GM21515 (cell line): ENCODE results near the gene RAP1GDS1.
"Not testable (repeated sequence)": the region's sequence is repeated elsewhere in the genome, so short reads cannot be mapped to it uniquely, and the experiment has no call there.

Experiments
- ATAC-seq: cut with Tn5 transposase; IDR thresholded peaks from one replicate; pipeline ENCODE4 v1.9.1; 2021; ENCODE audit not compliant: unreplicated experiment

RAP1GDS1 gene

DNA sequence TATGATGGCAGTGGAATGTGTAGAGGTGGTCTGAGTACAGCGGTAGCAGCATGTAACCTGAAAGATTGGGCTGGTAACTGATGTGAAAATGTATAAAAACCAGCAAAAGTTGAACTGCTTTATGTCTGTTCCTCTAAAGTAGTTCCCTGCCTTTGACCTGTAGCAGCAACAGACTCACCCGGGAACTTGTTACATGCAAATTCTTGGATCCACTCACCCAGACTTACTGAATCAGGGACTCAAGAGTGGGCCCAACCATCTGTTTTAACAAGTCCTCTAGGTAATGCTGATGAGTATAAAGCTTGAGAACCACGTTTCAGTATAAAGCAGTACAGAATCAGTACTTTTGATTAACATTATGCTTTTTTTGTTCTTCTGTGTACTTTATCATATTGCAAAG lies 84.7 kb downstream of the RAP1GDS1 start:
- ATAC-seq: no peak

GRCh38 chr4:98352396-98352795 lies 91.2 kb downstream of the RAP1GDS1 start:
- ATAC-seq: no peak

GRCh38 chr4:98352940-98353339 lies 91.8 kb downstream of the RAP1GDS1 start:
- no peak for ATAC-seq

DNA sequence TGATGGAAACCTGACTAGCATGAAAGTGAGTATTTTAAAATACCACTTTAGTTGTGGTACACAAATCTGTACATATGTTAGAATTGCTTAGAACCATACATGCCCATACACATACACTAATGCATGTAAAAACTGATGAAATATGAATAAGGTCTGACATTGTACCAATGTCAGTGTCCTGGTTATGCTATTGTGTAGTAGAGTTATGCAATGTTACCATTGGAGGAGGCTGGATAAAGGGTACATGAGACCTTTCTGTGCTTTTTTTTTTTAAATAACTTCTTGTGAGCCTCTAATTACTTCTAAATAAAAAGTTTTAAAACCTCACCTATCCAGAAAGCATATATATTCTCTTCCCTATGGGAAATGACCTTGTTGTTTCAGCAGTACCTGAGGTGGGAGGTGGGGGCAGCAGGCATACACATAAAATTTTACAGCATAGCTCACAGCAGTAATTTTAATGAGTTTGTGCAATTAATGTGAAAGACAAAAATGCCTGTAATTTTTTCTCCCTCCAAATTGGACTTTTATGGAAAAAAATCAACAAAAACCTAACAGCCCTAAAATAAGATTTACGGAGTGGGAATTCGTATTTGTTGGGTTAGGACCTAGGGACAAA lies 97.6 kb downstream of the RAP1GDS1 start:
- no peak for ATAC-seq

GRCh38 chr4:98359646-98360045 lies 98.5 kb downstream of the RAP1GDS1 start:
- no peak for ATAC-seq

DNA sequence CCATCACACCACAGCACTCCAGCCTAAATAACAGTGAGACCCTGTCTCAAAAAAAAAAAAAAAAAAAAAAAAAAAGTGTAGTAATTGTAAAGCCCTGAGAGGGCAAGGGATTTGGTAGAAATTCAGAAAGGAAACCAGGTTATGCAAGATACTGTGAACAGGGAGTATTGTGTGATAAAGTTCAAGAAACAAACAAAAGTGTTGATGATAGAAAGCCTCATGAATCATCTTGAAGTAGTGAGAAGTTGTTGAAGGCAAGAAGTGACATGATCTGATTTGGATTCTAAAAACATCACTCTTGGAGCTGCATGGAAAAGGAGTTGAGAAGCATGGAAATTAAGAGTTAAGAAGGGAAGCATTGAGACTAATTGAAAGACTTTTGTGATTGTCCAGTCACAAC lies 102.2 kb downstream of the RAP1GDS1 start:
- ATAC-seq: no peak

DNA sequence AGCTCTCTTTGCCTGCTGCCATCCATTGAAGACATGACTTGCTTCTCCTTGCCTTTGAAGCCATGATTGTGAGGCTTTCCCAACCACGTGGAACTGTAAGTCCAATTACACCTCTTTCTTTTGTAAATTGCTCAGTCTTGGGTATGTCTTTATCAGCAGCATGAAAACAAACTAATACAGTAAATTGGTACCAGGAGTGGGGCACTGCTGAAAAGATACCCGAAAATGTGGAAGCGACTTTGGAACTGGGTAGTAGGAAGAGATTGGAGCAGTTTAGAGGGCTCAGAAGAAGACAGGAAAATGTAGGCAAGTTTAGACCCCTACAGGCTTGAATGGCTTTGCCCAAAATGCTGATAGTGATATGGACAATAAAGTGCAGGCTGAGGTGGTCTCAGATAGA lies 105.1 kb downstream of the RAP1GDS1 start:
- not testable (repeated sequence) for ATAC-seq

DNA sequence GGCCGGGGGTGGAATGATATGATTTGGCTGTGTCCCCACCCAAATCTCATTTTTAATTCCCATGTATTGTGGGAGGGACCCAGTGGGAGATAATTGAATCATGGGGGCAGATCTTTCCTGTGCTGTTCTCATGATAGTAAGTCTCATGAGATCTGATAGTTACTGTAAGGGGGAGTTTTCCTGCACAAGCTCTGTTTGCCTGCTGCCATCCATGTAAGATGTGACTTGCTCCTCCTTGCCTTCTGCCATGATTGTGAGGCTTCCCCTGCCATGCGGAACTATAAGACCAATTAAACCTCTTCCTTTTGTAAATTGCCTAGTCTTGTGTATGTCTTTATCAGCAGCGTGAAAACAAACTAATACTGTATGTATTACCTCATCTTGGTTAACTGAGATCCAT lies 106.8 kb downstream of the RAP1GDS1 start:
- not testable (repeated sequence) for ATAC-seq

DNA sequence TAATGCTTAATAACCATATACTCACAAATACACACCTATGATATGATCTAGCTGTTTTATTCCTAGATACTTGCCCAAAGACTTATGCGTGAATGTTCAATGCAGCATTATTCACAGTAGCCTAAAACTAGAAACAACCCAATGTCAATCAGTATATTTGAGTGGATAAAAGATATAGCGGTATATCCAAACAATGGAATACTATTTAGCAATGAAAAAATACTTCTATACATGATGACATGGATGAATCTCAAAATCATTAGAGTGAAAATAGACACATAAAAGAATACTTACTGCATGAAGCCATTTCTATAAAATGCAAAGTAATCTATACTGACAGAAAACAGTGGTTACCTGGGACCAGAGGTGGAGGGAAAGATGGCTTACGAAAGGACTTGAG lies 108.1 kb downstream of the RAP1GDS1 start:
- ATAC-seq: no peak

- no peak for ATAC-seq
Measured at GRCh38 chr4:98374643-98375042, 113.5 kb downstream of the RAP1GDS1 start.

- no peak for ATAC-seq
Measured at GRCh38 chr4:98377559-98377958, 116.4 kb downstream of the RAP1GDS1 start.

DNA sequence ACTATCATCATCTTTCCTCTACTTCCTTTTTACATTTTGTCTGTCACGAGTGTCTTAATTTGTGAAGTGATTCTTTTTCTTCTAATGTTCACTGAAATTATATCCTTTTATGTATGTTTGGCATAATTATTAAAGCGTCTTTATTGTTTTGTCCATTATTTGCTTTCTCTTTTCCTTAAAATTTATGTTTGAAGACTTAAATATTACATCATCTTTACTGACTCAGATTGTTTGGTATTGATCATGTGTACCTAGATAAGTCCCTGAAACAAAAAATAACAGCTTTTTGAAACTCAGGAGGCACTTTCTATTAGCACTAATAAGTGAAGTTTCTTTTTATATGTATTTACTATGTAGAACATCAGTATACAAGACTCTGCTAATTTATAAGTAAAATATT lies 120.1 kb downstream of the RAP1GDS1 start:
- no peak for ATAC-seq

- no peak for ATAC-seq
Measured at GRCh38 chr4:98383431-98384106, 122.4 kb downstream of the RAP1GDS1 start.

DNA sequence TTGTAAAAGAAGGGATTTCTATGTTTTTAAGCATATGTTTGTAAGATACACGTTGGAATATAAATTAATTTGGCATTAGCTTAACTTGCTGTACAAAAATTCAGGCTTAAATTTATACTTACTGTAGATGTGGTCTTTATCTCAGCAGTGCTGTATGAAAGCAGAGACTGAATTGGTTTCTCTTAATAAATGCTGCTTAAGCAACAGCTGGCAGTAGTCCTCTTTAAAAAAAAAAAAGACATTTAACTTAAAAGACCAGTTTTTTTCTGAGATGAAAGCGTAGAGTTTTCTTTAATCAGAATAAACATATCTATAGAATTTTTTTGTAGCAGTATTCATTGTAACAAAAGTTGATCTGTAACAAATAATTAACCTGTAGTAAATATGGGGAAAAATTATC lies 124.6 kb downstream of the RAP1GDS1 start:
- ATAC-seq: no peak

DNA sequence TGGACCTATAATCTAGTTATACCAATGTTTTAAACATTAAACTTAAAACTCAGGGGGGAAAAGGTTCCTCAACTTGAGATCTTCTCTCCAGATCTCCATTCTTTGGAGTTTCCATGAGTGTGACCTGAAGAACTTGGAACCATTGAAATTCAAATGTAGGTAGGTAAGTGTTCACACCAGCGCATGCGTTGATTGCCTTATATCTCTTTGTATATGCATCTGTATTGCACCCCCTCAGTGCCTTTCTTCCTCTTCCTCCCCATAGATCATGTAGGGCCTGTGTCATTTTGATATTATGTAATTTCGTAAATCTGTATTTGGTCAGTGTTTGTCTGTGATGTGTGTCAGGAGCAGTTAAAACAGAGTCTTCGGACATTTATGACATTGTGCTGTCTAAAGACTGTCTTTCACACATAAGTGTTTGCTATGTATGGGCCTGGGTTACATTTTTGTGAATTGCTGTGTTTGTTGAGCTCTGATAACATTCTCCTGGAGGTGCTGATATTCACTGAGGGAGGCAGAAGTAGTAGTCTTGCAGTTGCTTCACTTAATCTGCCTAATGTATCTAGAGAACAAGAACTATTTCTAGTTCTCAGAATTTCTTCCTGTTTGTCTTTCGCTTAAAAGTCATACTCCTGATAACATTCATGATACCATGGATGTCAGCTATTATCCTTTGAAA lies 126.3 kb downstream of the RAP1GDS1 start:
- no peak for ATAC-seq

DNA sequence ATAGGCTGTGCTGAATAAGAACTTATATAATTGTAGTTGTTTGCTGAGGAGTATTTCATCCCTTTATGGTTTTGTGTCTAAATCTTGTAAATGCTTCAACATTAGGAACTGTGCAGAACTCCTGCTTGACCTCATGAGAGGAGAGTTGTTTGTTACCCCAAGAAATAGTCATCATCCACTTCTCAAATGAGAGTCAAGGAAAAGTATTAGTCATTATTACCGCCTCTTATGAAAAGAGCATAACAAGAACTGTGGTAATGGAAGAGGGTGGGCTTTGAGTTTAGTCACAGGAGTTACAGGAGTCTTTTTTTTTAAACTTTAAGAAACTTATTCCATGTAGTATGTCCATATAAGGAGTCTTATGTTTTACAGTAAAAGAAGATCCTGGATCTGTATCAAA lies 132.9 kb downstream of the RAP1GDS1 start:
- ATAC-seq: no peak

DNA sequence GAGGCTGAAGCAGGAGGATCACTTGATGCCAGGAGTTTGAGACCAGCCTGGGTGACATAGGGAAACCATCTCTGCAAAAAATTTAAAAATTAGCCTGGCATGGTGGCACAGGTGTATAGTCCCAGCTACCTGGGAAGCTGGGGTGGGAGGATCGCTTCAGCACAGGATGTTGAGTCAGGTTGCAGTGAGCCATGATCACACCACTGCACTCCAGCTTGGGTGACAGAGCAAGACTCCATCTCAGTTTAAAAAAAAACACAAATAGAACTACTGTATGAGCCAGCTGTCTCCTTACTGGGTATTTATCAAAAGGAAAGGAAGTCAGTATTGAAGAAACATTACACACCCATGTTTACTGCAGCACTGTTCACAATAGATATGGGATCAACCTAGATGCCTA lies 138.7 kb downstream of the RAP1GDS1 start:
- ATAC-seq: no peak

DNA sequence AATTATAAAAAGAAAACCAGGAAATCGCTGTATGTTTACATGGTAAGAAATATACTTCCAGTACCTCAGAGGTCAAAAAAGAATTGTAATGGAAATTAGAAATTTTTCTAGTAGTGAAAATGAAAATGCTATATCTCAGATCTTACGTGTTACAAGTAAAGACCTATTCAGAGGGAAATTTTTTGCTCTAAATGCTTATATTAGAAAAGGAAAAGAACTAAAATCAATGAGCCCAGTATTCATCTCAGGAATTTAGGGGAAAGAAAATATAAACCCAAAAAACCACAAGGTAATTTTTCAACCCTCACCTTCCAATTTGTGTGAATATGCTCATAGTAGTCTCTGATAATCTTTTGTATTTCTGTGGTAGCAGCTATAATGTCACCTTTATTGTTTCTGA lies 145.6 kb downstream of the RAP1GDS1 start:
- ATAC-seq: no peak

- ATAC-seq: no peak
Measured at GRCh38 chr4:98411731-98412130, 150.5 kb downstream of the RAP1GDS1 start.

DNA sequence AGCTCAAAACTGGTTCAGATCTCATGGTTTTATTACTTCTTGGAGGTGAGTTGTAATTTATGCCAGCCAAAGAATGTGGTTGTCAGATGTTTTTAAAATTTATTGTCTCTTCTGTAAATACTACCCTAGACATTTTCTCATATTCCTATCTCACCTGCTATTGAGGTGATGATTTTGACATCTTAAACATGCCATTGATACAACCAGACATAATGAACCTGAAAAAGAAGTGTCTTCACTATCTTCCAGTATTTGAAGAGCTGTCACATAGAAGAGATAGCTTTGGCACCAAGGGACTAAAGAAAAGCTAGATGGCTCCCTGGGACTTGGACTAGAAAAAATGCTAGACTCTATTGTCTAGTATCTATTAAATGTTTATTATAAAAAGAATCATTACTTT lies 155.7 kb downstream of the RAP1GDS1 start:
- ATAC-seq: no peak

GRCh38 chr4:98420151-98420550 lies 159.0 kb downstream of the RAP1GDS1 start:
- not testable (repeated sequence) for ATAC-seq

DNA sequence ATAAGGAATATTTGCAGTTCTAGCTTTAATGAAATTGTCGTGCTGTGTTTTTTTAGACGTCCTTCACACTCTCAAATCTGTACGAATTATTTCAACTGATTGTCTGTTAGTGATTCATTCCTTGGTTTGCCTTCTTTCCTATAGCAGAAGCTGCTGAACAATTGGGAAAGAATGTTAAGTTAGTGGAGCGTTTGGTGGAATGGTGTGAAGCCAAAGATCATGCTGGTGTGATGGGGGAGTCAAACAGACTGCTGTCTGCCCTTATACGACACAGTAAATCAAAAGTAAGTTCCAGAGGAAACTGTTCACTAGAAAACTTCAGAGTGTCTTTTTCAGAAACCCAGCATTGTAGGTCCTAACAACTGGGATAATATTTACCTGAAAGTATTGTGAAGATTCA lies 159.9 kb downstream of the RAP1GDS1 start:
- no peak for ATAC-seq
